Stimulated activated CD4-positive, alpha-beta T cell treated with anti-CD3 and anti-CD28 coated beads, TNF-alpha, amount 100 ng/mL, for 24 hours (primary cell): ENCODE results near the gene TLDC2.
"Not testable (repeated sequence)": the region's sequence is repeated elsewhere in the genome, so short reads cannot be mapped to it uniquely, and the experiment has no call there.

Source experiments
- DNase-seq, 3 experiments: peaks; one replicate each; pipeline ENCODE4 v3.0.0-alpha.2; 2020; ENCODE audit warnings: low read depth in 3 of 3

Gene TLDC2

GRCh38 chr20:36875702-36876472 lies at the start of gene TLDC2:
TSS of gene TLDC2 (plus strand) at chr20:36876138. CDS start at chr20:36876175, 37 bp downstream.
- DNase-seq: no peak

GRCh38 chr20:36826554-36827244 lies 49.2 kb upstream of the TLDC2 start:
- no peak for DNase-seq

GRCh38 chr20:36827541-36828279 lies 48.2 kb upstream of the TLDC2 start:
- no peak for DNase-seq

DNA sequence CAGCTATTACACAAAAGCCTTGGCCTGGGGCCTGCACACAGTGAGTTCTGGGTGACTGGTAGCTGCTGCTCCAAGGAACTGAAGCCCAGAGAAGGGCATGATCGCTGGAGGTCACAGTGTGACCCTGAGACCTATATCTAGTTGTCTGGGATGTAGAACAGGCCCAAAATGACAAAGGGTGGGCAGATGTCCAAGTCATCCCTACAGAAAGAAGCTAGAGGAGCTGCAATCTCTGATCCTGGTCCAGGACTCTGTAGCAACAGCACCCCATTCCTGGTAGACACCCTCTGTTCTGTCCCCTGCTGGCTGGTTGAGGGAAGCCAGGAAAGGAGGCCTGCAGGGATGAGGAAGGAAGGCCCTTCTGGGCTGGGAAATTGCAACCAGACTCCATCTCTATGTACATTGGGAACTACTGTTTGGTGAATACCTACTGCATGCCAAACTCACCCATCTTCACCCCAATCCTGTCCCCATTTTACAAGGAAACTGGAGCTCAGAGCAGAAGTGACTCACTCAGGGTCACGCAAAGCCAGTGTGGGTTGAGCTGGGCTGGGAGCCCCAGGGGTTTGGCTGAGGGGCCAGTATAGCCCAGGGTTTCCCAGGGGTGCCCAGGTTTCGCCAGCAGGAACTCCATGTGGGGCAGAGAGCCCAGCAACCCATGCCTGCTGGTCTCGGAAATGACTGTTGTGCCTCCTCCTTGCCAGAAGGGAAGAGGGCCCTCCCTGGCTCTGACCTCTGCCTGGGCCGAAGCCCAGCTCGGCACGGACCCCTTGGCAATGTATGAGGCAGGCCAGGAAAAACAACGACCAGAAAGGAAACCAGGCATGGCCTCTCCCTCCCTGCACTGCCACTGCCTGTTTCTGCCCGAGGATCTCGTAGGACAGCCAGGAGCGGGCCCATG lies 44.9 kb upstream of the TLDC2 start:
- no peak for DNase-seq

- DNase-seq: no peak
These were observed 43.1 kb upstream of the TLDC2 start for GRCh38 chr20:36832791-36833190.

GRCh38 chr20:36833275-36834020 lies 42.5 kb upstream of the TLDC2 start:
- no peak for DNase-seq

- no peak for DNase-seq
These were observed 40.9 kb upstream of the TLDC2 start for GRCh38 chr20:36835025-36835424.

DNA sequence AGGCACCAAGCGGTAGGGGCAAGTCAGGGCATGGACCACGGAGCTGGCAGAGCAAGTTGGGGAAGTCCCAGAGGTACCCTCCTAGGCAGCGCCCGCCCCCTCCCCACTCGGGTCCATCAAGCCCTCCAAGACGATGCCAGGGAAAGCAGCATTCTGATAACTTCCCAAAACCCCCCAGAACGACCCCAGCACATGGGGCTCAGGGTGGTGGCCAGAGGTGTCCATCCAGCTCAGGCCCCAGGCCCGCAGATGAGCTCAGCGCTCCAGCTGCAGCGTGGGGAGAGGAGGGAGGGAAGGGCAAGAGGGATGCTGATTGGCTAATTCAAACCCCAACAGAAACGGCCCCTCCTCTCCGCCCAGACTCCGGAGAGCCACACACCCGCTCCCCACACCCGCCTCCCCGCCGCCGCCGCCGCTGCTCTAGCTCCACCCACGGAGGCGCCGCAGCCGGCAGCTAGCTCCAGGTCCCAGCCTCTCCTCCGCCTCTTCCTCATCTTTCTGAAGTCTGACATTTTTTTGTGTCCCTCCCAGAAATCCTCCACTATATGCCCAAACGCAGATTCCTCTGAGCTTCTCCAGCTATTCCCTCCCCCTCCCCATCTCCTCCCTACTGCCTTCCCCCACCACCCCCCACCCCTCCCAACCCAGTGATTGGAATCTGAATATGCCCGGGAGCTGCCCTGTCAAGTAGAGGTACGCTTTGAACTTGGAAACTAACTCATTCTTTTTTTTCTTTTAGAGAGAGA lies 40.3 kb upstream of the TLDC2 start:
- peak; percentile 47 to 87 (median 66) for DNase-seq

DNA sequence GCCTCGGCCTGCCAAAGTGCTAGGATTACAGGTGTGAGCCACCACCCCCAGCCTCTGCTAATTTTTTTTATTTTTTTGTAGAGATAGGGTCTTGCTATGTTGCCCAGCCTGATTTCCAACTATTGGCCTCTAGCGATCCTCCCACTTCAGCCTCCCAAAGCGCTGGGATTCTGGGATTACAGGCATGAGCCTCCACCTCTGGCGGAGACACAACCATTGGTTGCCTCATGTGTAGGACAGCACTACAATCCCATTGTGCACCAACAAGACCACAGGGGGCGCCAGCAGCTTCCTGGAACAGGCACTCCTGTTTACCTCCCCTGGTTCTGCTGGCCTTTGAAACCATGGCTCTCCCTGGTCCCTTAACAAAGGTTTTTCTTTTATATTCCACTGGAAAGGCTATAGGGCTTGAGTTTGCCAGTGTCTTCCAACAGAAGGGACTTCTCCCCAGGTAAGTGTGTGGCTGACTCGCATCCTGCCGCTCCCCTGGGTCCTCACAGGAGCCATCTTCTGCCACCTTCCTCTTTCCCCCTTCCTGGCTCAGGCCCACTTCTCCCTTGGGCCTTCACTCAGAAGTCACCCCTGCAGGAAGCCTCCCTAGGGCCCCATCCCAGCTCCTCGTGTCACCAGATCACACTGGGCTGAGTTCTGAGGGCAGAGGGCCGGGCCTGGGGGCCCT lies 39.2 kb upstream of the TLDC2 start:
- peak in 1 of 3 experiments; percentile 63 for DNase-seq

GRCh38 chr20:36838376-36838775 lies 37.6 kb upstream of the TLDC2 start:
- not testable (repeated sequence) for DNase-seq

DNA sequence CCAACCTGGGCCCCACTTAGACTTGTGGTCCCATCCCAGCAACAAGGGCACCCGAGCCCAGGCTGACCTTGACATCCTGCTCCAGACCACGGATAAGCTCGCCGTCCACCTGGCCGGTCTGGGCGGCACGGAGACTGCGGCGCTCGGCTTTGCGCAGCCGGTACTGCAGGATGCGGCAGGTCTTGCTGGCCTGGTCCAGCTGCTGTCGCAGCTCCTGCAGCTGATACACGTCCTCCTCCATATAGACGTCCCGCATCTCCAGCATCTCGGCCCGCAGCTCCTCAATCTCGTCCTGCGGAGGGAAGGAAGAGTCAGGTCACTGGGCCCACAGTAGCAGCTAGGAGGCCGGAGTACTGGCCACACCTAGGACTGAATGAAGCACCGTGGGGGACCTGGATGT lies 36.8 kb upstream of the TLDC2 start:
- DNase-seq: no peak

GRCh38 chr20:36841030-36841429 lies 34.9 kb upstream of the TLDC2 start:
- not testable (repeated sequence) for DNase-seq

- no peak for DNase-seq
These were observed 30.5 kb upstream of the TLDC2 start for GRCh38 chr20:36845288-36845971.

- no peak for DNase-seq
These were observed 28.8 kb upstream of the TLDC2 start for GRCh38 chr20:36847009-36847709.

GRCh38 chr20:36847710-36848040 lies 28.3 kb upstream of the TLDC2 start:
- DNase-seq: no peak

GRCh38 chr20:36848078-36848660 lies 27.8 kb upstream of the TLDC2 start:
- no peak for DNase-seq

DNA sequence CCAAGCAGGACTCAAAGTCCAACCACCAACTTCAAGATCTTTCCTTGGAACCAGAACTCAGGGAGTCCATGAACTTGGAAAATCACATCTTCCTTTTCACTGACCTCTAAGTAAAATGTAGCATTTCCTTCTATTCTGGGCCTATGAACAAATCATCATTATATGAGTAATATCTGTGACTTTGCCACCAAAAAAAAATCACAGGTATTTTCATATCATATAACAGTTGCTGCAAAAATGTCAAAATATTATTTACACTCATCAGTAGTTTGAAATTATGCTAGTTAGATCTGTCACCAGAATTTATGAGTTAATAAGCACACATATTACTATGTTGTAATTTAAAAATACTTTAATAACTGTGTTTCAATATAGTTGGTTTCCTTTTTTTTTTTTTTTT lies 27.3 kb upstream of the TLDC2 start:
- no peak for DNase-seq
